MM.1S (cell line): ENCODE measurements around the gene IL1RAPL2.

Experiments used
- CTCF ChIP-seq: fragments of 300-600 bp; sonication (generic); IDR thresholded peaks from 2 replicates; pipeline ENCODE4 v1.5.1; 2016; ENCODE audit warnings: antibody characterized with exemption, low read length, mixed read lengths
- EZH2 ChIP-seq: fragments of 300-600 bp; sonication (generic); optimal IDR thresholded peaks from 2 replicates; pipeline ENCODE3; 2017; ENCODE audit warnings: low read depth, mild to moderate bottlenecking, antibody characterized with exemption, low read length, mixed read lengths
- EZH2phosphoT487 ChIP-seq: fragments of 300-600 bp; sonication (generic); IDR thresholded peaks from 2 replicates; pipeline ENCODE4 v1.6.1; 2018; ENCODE audit warnings: antibody characterized with exemption, low read length

DNA sequence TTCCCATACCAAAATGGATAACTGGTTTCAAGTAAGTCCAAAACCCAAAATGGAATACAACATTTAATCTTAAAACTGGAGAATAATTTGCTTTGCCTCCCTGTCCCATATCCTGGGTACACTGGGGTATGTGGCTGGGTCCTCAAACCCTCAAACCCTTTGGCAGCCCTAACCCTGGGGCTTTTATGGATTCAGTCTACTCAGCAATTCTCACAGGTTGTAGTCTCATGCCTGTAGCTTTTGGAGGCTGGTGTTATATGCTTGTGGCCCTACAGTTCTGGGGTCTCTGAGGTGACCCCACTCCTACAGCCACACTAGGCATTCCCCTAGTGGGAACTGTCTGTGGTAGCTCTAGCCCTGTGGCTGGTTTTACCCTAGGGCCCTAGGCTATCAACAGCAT lies 1145.8 kb downstream of the IL1RAPL2 start:
- TF ChIP-seq CTCF (no peak), EZH2phosphoT487 (no peak), EZH2 (no peak)
